Measurements from ENCODE around the gene WNT11. TPM values are rescaled to one million over a fixed set of nuclear protein-coding genes. Genes with fewer than 3 reads are reported as not detected.

WNT11 gene
- polyA plus RNA-seq, 1 experiment: not detected

GRCh38 chr11:76141901-76142588, 64.3 kb downstream of the WNT11 start:
- DNase-seq (ENCODE audit: low read depth, low spot score): no peak
- H3K27me3 ChIP-seq (ENCODE audit: control insufficient read depth, insufficient read depth, low read length): no peaks in the 10 kb centered on the region
- POLR2A ChIA-PET: no interaction called here
- TF ChIP-seq CTCF (IDR thresholded peaks at IDR 0.05; ENCODE audit: low read depth, low read length): no peak
- H3K4me3 ChIP-seq (ENCODE audit: low read depth, low read length): no peak overlapping the region
- CTCF ChIA-PET: interaction anchor here (2.7 to 2.9 kb wide), 2 partner anchors 10 kb away, joined by 17 to 24 read pairs; no protein-coding TSS in a partner anchor
- H3K9me3 ChIP-seq (ENCODE audit: control insufficient read depth, insufficient read depth, low read length): no peaks in the 10 kb centered on the region
- no peak overlapping the region for H3K27ac ChIP-seq (ENCODE audit: low read depth, low read length)

GRCh38 chr11:76140912-76141574, 65.3 kb downstream of the WNT11 start:
- Histone ChIP-seq H3K27ac (ENCODE audit: low read depth, low read length) (no peak overlapping the region), H3K4me3 (ENCODE audit: low read depth, low read length) (no peak overlapping the region), H3K9me3 (ENCODE audit: control insufficient read depth, insufficient read depth, low read length) (no peaks in the 10 kb centered on the region), H3K27me3 (ENCODE audit: control insufficient read depth, insufficient read depth, low read length) (no peaks in the 10 kb centered on the region)
- DNase-seq (ENCODE audit: low read depth, low spot score): no peak
- CTCF ChIA-PET: interaction anchor here (1.3 to 2.7 kb wide), 2 partner anchors 11 to 244 kb away, joined by 3 to 17 read pairs; no protein-coding TSS in a partner anchor
- TF ChIP-seq CTCF (IDR thresholded peaks at IDR 0.05; ENCODE audit: low read depth, low read length): no peak
- POLR2A ChIA-PET: interaction anchor here (1.1 kb wide), 1 partner anchor 16 kb away, joined by 3 read pairs; no protein-coding TSS in a partner anchor

GRCh38 chr11:76139314-76139713, 67.0 kb downstream of the WNT11 start:
- Histone ChIP-seq H3K4me3 (ENCODE audit: low read depth, low read length) (no peak overlapping the region), H3K27me3 (ENCODE audit: control insufficient read depth, insufficient read depth, low read length) (no peaks in the 10 kb centered on the region), H3K27ac (ENCODE audit: low read depth, low read length) (no peak overlapping the region), H3K9me3 (ENCODE audit: control insufficient read depth, insufficient read depth, low read length) (no peaks in the 10 kb centered on the region)
- CTCF ChIA-PET: interaction anchor here (1.4 to 2.7 kb wide), 2 partner anchors 13 to 242 kb away, joined by 3 to 17 read pairs; no protein-coding TSS in a partner anchor
- no peak for TF ChIP-seq CTCF (IDR thresholded peaks at IDR 0.05; ENCODE audit: low read depth, low read length)
- DNase-seq (ENCODE audit: low read depth, low spot score): no peak
- POLR2A ChIA-PET: no interaction called here

Other genes starting within 250 kb of the WNT11 start
- 38.2 and 54.7 TPM in 2 replicates for gene THAP12, start 174.6 kb upstream of the WNT11 start, polyA plus RNA-seq (2011; rRNA removed)
- gene GVQW3, start 174.8 kb upstream of the WNT11 start, polyA plus RNA-seq (2011; rRNA removed): 1.6 and 1.7 TPM in 2 replicates
- gene EMSY, start 238.5 kb upstream of the WNT11 start, polyA plus RNA-seq (2011; rRNA removed): 14.6 and 18.6 TPM in 2 replicates

Measured in AG04450 (cell line).